Measurements from ENCODE around the gene ZBTB38. TPM values are rescaled to one million over a fixed set of nuclear protein-coding genes. Genes with fewer than 3 reads are reported as not detected.

Gene ZBTB38
- total RNA-seq, 2 donors from 2014 or later, result 151 to 169 TPM

GRCh38 chr3:141330235-141330634, 38.1 kb upstream of the ZBTB38 start:
- H3K36me3 ChIP-seq, result no peaks in the 10 kb centered on the region
- intact Hi-C loops (cut with DNase I), result no loop called here
- H3K4me1 ChIP-seq (replicated peaks), result no peaks in the 10 kb centered on the region
- no peak for DNase-seq (ENCODE audit: low spot score)
- H3K9me3 ChIP-seq, result no peaks in the 10 kb centered on the region
- 94% methylated on average over 3 of the region's 3 CpGs for WGBS
- H3K27me3 ChIP-seq (replicated peaks; ENCODE audit: insufficient read depth), result no peaks in the 10 kb centered on the region
- no peak for TF ChIP-seq POLR2AphosphoS5 (IDR thresholded peaks at IDR 0.05)
- TF ChIP-seq, protein P1, sequence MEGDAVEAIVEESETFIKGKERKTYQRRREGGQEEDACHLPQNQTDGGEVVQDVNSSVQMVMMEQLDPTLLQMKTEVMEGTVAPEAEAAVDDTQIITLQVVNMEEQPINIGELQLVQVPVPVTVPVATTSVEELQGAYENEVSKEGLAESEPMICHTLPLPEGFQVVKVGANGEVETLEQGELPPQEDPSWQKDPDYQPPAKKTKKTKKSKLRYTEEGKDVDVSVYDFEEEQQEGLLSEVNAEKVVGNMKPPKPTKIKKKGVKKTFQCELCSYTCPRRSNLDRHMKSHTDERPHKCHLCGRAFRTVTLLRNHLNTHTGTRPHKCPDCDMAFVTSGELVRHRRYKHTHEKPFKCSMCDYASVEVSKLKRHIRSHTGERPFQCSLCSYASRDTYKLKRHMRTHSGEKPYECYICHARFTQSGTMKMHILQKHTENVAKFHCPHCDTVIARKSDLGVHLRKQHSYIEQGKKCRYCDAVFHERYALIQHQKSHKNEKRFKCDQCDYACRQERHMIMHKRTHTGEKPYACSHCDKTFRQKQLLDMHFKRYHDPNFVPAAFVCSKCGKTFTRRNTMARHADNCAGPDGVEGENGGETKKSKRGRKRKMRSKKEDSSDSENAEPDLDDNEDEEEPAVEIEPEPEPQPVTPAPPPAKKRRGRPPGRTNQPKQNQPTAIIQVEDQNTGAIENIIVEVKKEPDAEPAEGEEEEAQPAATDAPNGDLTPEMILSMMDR (IDR thresholded peaks at IDR 0.05), result no peak
- TF ChIP-seq POLR2A (IDR thresholded peaks at IDR 0.05), result no peak
- no peak overlapping the region for H3K27ac ChIP-seq
- no peak overlapping the region for H3K4me3 ChIP-seq

GRCh38 chr3:141330718-141331376, 37.5 kb upstream of the ZBTB38 start:
- 90% methylated on average over 3 of the region's 3 CpGs for WGBS
- Histone ChIP-seq H3K4me1 (replicated peaks) (no peaks in the 10 kb centered on the region), H3K36me3 (no peaks in the 10 kb centered on the region), H3K4me3 (no peak overlapping the region), H3K27ac (no peak overlapping the region), H3K9me3 (no peaks in the 10 kb centered on the region), H3K27me3 (replicated peaks; ENCODE audit: insufficient read depth) (no peaks in the 10 kb centered on the region)
- no peak for DNase-seq (ENCODE audit: low spot score)
- TF ChIP-seq POLR2A (IDR thresholded peaks at IDR 0.05) (no peak), POLR2AphosphoS5 (IDR thresholded peaks at IDR 0.05) (no peak)
- TF ChIP-seq, protein P1 (IDR thresholded peaks at IDR 0.05), result no peak
- intact Hi-C loops (cut with DNase I), result no loop called here

DNA sequence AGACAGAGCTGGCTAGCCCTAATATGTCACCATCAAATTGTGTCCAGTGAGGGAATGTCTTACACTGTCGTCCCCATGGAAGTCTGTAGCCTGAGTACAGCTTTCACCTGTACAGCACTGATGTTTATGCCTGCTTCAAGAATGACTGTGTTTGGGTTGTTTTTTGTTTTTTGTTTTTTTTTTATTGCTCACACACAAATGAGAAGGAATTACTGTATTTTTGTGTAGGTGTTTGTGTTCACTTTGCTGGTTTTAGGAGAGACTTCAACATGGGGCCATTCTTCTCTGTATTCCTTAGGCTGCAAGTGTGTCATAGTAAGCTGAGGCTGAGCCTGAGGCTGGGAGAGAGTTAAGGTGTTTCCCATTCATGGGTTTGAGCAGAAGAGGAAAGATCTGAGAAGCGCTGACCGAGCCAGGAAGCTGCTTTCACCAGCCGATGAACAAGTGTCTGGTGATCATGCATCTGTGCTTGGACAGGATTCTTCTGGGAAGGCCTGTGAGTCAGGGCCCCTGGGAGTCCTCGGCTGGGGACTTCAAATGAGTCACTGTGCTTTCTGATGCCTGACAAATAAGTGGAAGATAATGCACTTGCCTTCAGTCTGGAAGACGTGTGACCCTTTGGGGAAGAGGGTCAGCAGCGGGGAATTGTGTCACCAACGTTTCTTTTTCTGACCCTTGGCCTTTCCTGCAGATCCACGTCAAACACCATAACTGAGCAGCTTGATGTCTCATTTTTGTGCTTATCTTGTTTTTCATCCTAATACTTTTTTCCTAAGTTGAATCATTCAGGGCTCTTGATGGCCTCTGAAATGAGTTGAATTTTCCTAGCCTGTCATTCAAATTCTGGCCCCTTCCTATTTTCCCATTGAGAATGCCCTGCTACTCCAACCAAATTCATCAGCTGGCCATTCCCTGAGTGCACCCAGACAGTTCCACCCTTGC, 36.7 kb upstream of the ZBTB38 start:
- WGBS, result 66% methylated on average over 9 of the region's 9 CpGs
- Histone ChIP-seq H3K4me3 (no peak overlapping the region), H3K36me3 (no peaks in the 10 kb centered on the region), H3K27me3 (replicated peaks; ENCODE audit: insufficient read depth) (no peaks in the 10 kb centered on the region), H3K9me3 (no peaks in the 10 kb centered on the region), H3K4me1 (replicated peaks) (no peaks in the 10 kb centered on the region), H3K27ac (no peak overlapping the region)
- intact Hi-C loops (cut with DNase I), result no loop called here
- TF ChIP-seq POLR2AphosphoS5 (IDR thresholded peaks at IDR 0.05), result no peak
- no peak for TF ChIP-seq POLR2A (IDR thresholded peaks at IDR 0.05)
- TF ChIP-seq, protein P1 (IDR thresholded peaks at IDR 0.05), result no peak
- DNase-seq (ENCODE audit: low spot score), result no peak

- 79% methylated on average over 5 of the region's 5 CpGs for WGBS
- Histone ChIP-seq H3K27me3 (replicated peaks; ENCODE audit: insufficient read depth) (no peaks in the 10 kb centered on the region), H3K9me3 (no peaks in the 10 kb centered on the region), H3K36me3 (no peaks in the 10 kb centered on the region), H3K4me1 (replicated peaks) (no peaks in the 10 kb centered on the region), H3K27ac (no peak overlapping the region), H3K4me3 (no peak overlapping the region)
- no peak for DNase-seq (ENCODE audit: low spot score)
- intact Hi-C loops (cut with DNase I), result no loop called here
- TF ChIP-seq, protein P1 (IDR thresholded peaks at IDR 0.05), result no peak
- TF ChIP-seq POLR2AphosphoS5 (IDR thresholded peaks at IDR 0.05), result no peak
- TF ChIP-seq POLR2A (IDR thresholded peaks at IDR 0.05), result no peak
Observed at GRCh38 chr3:141332416-141332815, 35.9 kb upstream of the ZBTB38 start.
